HEK293 (cell line): Measurements from ENCODE around the gene SLC38A3.
A peak's percentile ranks its signal among the peaks of the same experiment; 100 is the strongest.

Source experiments
- CTCF ChIP-seq: fragments of 450-650 bp; formaldehyde crosslinking; IDR thresholded peaks from 2 replicates; pipeline ENCODE4 v1.5.1; 2016; ENCODE audit warnings: missing biosample characterization, missing genetic modification characterization
- ZBTB1 ChIP-seq: fragments of 450-650 bp; formaldehyde crosslinking; IDR thresholded peaks from 2 replicates; pipeline ENCODE4 v1.5.1; 2016; ENCODE audit warnings: missing biosample characterization, missing genetic modification characterization
- ZNF138 ChIP-seq: fragments of 450-650 bp; formaldehyde crosslinking; IDR thresholded peaks from 2 replicates; pipeline ENCODE4 v1.5.1; 2016; ENCODE audit warnings: missing biosample characterization, missing genetic modification characterization, borderline replicate concordance

- no peak for TF ChIP-seq ZNF138 (tag by site-specific recombination)
- TF ChIP-seq ZBTB1 (tag by site-specific recombination) = no peak
- TF ChIP-seq CTCF (tag by site-specific recombination) = peak; percentile 81
Measured at GRCh38 chr3:50189274-50189673, 15.8 kb upstream of the SLC38A3 start.
